ENCODE measurements around the gene GSG1L. TPM values are rescaled to one million over a fixed set of nuclear protein-coding genes. Genes with fewer than 3 reads are reported as not detected.

The GSG1L gene
- total RNA-seq, 1 donor from 2014 or later: not detected

GRCh38 chr16:28092721-28093384 lies 29.3 kb upstream of the GSG1L start:
- DNase-seq (ENCODE audit: low read depth, low spot score): no peak

- no peak for DNase-seq (ENCODE audit: low read depth, low spot score)
Observed at GRCh38 chr16:28091656-28092055, 28.1 kb upstream of the GSG1L start.

- no peak for DNase-seq (ENCODE audit: low read depth, low spot score)
Observed at GRCh38 chr16:28090646-28091377, 27.3 kb upstream of the GSG1L start.

GRCh38 chr16:28089992-28090365 lies 26.5 kb upstream of the GSG1L start:
- no peak for DNase-seq (ENCODE audit: low read depth, low spot score)

- no peak for DNase-seq (ENCODE audit: low read depth, low spot score)
Observed at GRCh38 chr16:28089205-28089991, 25.9 kb upstream of the GSG1L start.

- DNase-seq (ENCODE audit: low read depth, low spot score): no peak
Observed at GRCh38 chr16:28087675-28088300, 24.3 kb upstream of the GSG1L start.

GRCh38 chr16:28087140-28087660 lies 23.7 kb upstream of the GSG1L start:
- no peak for DNase-seq (ENCODE audit: low read depth, low spot score)

- no peak for DNase-seq (ENCODE audit: low read depth, low spot score)
Observed at GRCh38 chr16:28086186-28087139, 22.9 kb upstream of the GSG1L start.

GRCh38 chr16:28085389-28086171 lies 22.1 kb upstream of the GSG1L start:
- DNase-seq (ENCODE audit: low read depth, low spot score): no peak

- no peak for DNase-seq (ENCODE audit: low read depth, low spot score)
Observed at GRCh38 chr16:28084209-28084608, 20.7 kb upstream of the GSG1L start.

- no peak for DNase-seq (ENCODE audit: low read depth, low spot score)
Observed at GRCh38 chr16:28082624-28083023, 19.1 kb upstream of the GSG1L start.

GRCh38 chr16:28081391-28081968 lies 18.0 kb upstream of the GSG1L start:
- no peak for DNase-seq (ENCODE audit: low read depth, low spot score)

GRCh38 chr16:28078261-28078660 lies 14.7 kb upstream of the GSG1L start:
- no peak for DNase-seq (ENCODE audit: low read depth, low spot score)

- no peak for DNase-seq (ENCODE audit: low read depth, low spot score)
Observed at GRCh38 chr16:28073836-28074235, 10.3 kb upstream of the GSG1L start.

- no peak for DNase-seq (ENCODE audit: low read depth, low spot score)
Observed at GRCh38 chr16:28072087-28072486, 8.6 kb upstream of the GSG1L start.

- DNase-seq (ENCODE audit: low read depth, low spot score): no peak
Observed at GRCh38 chr16:28069971-28070794, 6.7 kb upstream of the GSG1L start.

GRCh38 chr16:28068976-28069375 lies 5.5 kb upstream of the GSG1L start:
- no peak for DNase-seq (ENCODE audit: low read depth, low spot score)

GRCh38 chr16:28067604-28068379 lies 4.3 kb upstream of the GSG1L start:
- DNase-seq (ENCODE audit: low read depth, low spot score): no peak

Data from pulmonary artery endothelial cell (primary cell).